Kidney (tissue), 14 donors: ENCODE measurements around the gene RGS14. TPM values are rescaled to one million over a fixed set of nuclear protein-coding genes. Genes with fewer than 3 reads are reported as not detected.

Experiments
- DNase-seq, 5 donors: peaks; one replicate each; pipeline ENCODE4 v3.0.0-alpha.2; 2013 to 2020
- FAIRE-seq: peaks from 2 replicates; lab custom pipeline; 2012; peaks lifted over from hg19 to GRCh38; lab: Jason Lieb, UNC
- H3K27ac ChIP-seq, 2 donors: one replicate each; pipeline ENCODE4 v1.7.0; 2013; ENCODE audit warnings: low read depth in 2 of 2, low read length in 2 of 2, inconsistent platforms in 1 of 2
- H3K27me3 ChIP-seq: one replicate; pipeline ENCODE4 v1.7.1; 2013; ENCODE audit warnings: low read length, inconsistent platforms; ENCODE audit not compliant: control insufficient read depth, insufficient read depth
- H3K36me3 ChIP-seq, 3 donors: one replicate each; pipeline versions ENCODE4 v1.7.0 to v1.7.1; 2013; ENCODE audit warnings: low read length in 3 of 3, control low read depth in 1 of 3, inconsistent platforms in 1 of 3; ENCODE audit not compliant: insufficient read depth in 3 of 3, control insufficient read depth in 2 of 3
- H3K4me1 ChIP-seq, 3 donors: one replicate each; pipeline versions ENCODE4 v1.7.0 to v1.7.1; 2013; ENCODE audit warnings: low read length in 3 of 3, inconsistent platforms in 1 of 3, low read depth in 1 of 3; ENCODE audit not compliant: control insufficient read depth in 2 of 3, insufficient read depth in 2 of 3
- H3K4me3 ChIP-seq, 3 donors: one replicate each; pipeline versions ENCODE4 v1.7.0 to v1.8.1; 2013; ENCODE audit warnings: low read length in 3 of 3, control low read depth in 1 of 3, inconsistent platforms in 1 of 3
- H3K9ac ChIP-seq, 3 donors: one replicate each; pipeline versions ENCODE4 v1.7.0 to v1.7.1; 2013; ENCODE audit warnings: low read length in 3 of 3, control low read depth in 1 of 3, inconsistent platforms in 1 of 3
- H3K9me3 ChIP-seq, 3 donors: one replicate each; pipeline versions ENCODE4 v1.7.0 to v1.7.1; 2013; ENCODE audit warnings: low read length in 3 of 3, control low read depth in 1 of 3, inconsistent platforms in 1 of 3; ENCODE audit not compliant: control insufficient read depth in 2 of 3, insufficient read depth in 1 of 3
- CTCF ChIP-seq: IDR thresholded peaks from 3 replicates; pipeline ENCODE4 v1.5.1; 2012; ENCODE audit warnings: mild to moderate bottlenecking, moderate library complexity, borderline replicate concordance; ENCODE audit not compliant: insufficient read depth; ENCODE audit errors: extremely low read depth
- intact Hi-C: fragments of 100-400 bp; cut with DNase I; formaldehyde crosslinking; loops from one replicate; pipeline ENCODE4 v1.11.1; 2022
- polyA plus RNA-seq: library from polyadenylated mRNA; stranded (reverse); fragments of 350-450 nt; fragmentation: Illumina TruSeq; extraction: RNeasy Lipid Tissue Mini Kit (QIAGEN cat#74804); gene quantifications from one replicate; pipeline ENCODE4 v1.2.3, GENCODE V29; 2014; ENCODE audit warnings: low read depth, low replicate concordance; ENCODE audit not compliant: insufficient read depth
- total RNA-seq: library from RNA; stranded (reverse); fragmentation: NEBNext Ultra II Directional; extraction: Animal tissue kit (Norgen Biotek cat#: 25700); gene quantifications from one replicate; pipeline ENCODE4 v1.2.1, GENCODE V29; 2021
- donor health status: control.
- donor health status: control.
- donor health status: control.
- donor health status: control.
- donor health status: control.
- donor health status: DM: yes; HTN: yes; CAD: no.
- donor health status: Normal renal cell carcinoma (clear cell type).

The RGS14 gene
- total and polyA plus RNA-seq, 2 donors from 2014 or later: 28.4 to 56.3 TPM

DNA sequence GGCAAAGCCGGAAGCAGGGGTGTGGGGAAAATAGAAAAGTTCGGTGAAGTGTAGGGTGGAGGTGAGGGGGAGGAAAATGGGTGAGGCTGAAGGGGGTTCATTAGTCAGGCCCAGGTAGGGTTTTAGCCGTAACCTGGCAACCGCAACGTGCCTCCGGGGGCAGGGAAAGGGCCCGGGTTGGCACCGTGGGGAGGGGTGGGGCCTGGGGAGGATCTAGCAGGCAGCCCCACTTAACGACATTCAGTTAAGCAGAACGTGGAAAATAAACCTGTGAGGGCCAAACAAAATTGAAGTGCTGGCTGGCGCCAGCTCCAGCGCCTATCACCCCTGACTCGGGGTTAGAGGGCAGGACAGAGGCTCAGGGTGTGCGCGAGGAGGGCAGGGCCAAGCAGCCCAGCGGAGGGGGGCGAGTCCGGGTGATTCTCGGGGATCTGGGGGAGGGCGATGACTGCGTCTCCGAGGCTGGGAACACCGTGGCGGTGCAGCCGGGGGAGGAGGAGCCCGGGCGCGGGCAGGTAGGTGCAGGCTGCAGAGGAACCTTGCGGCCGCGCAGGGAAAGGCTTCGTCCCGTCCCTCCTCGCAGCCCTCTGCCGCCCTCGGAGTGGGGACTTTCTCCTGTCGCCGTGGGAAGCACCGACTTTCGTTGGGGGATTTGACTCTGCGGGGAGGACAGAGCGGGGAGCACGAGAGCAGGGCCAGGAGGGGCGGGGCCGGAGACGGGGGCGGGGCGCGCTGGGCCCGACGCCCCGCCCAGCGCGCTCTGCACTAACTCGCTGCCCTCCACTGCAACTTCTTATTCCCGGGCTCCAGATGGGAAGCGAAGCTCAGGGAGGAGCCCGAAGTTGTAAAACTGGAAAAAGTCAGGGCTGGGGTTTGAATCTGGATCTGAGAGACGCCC is 5.1 kb downstream of the RGS14 start:
- intact Hi-C loops: no loop called here
- Histone ChIP-seq H3K4me3 (peak overlapping the region in 1 of 3 donors; percentile 59), H3K9me3 (no peaks in the 10 kb centered on the region), H3K9ac (no peak overlapping the region), H3K27ac (peak overlapping the region; percentile 67 to 81), H3K36me3 (no peaks in the 10 kb centered on the region), H3K27me3 (no peaks in the 10 kb centered on the region), H3K4me1 (peaks cover 3 to 31% (median 24%) of the 10 kb centered on the region in 3 donors)
- DNase-seq: peak; percentile 76 to 93 (median 85)
- FAIRE-seq: no peak
- TF ChIP-seq CTCF: no peak

DNA sequence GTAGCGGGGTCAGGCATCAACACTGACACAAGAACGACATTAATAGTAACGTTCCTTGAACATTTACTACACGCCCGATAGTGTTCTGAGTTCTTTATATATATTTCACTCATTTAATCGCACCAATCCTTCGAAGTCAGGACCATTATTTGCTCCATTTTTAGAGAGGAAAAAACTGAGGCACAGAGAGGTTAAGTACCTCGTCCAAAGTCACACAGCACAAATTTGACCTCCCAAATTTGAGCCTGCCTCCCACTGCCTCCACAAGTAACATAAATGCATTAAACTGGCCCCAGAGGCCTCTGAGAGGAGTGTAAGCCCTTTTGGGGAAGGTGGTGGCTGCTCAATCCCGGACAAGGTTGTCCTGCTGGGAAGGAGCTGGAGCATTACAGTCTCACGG is 5.8 kb downstream of the RGS14 start:
- DNase-seq: peak in 1 of 5 donors; percentile 46

DNA sequence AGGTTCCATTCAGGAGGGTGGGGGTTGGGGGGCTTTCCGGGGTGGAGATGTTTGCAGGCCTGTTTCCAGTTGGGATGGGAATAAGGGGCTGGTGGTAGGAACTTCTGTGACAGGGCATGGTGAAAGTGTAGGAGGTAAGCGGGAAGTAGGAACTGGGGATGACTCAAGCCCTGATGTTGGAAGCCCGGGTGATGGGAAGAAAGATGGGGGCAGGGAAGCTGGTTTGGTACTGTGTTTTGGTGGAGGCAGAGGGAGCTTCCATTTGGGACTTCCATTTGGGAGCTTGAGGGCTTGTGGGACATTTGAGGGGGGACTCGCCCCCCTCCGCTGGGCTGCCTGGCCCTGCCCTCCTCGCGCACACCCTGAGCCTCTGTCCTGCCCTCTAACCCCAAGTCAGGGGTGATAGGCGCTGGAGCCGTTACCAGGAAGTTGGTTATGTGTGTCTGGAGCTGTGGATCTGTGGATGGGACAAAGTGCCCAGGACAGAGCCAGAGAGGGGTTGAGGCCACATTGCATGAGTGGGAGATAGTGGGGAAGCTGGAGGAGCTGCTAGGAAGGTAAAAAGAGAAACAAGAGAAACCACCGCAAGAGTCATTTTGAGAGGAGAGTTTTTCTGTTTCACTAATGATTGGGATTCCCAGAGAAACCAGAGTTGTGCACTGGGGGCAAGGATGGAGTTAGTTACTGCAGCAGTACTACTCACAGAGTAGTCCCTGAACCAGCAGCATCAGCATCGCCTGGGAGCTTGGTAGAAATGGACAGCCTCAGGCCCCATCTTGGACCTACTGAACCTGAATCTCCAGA is 6.6 kb downstream of the RGS14 start:
- DNase-seq (peak in 1 of 5 donors; percentile 50), FAIRE-seq (no peak)
- intact Hi-C loops: no loop called here
- Histone ChIP-seq H3K9ac (no peak overlapping the region), H3K27me3 (no peaks in the 10 kb centered on the region), H3K36me3 (no peaks in the 10 kb centered on the region), H3K9me3 (no peaks in the 10 kb centered on the region), H3K4me3 (no peak overlapping the region), H3K4me1 (peaks cover 3 to 41% (median 26%) of the 10 kb centered on the region in 3 donors), H3K27ac (no peak overlapping the region)
- TF ChIP-seq CTCF: no peak

More for the DNA sequence above, 5.8 kb downstream of the RGS14 start:
- no peak for FAIRE-seq
- Histone ChIP-seq H3K9ac (no peak overlapping the region), H3K9me3 (no peaks in the 10 kb centered on the region), H3K36me3 (no peaks in the 10 kb centered on the region), H3K4me3 (peak overlapping the region in 1 of 3 donors; percentile 59), H3K27ac (peak overlapping the region in 1 of 2 donors; percentile 81), H3K4me1 (peaks cover 3 to 34% (median 24%) of the 10 kb centered on the region in 3 donors), H3K27me3 (no peaks in the 10 kb centered on the region)
- TF ChIP-seq CTCF: no peak
- intact Hi-C loops: no loop called here
